KOPT-K1 (cell line): ENCODE data around the gene ZCCHC14.
"Not testable (repeated sequence)": the region's sequence is repeated elsewhere in the genome, so short reads cannot be mapped to it uniquely, and the experiment has no call there.

Experiments used
- H3K27ac ChIP-seq: fragments of 200-600 bp; sonication (generic); 2 replicates; pipeline ENCODE4 v1.5.1; 2016; ENCODE audit warnings: antibody characterized with exemption, mild to moderate bottlenecking, low read depth, low read length; ENCODE audit not compliant: poor library complexity, severe bottlenecking
- H3K36me3 ChIP-seq: fragments of 200-600 bp; sonication (generic); 2 replicates; pipeline ENCODE4 v1.5.1; 2017; ENCODE audit warnings: antibody characterized with exemption, mild to moderate bottlenecking, low read length, moderate library complexity; ENCODE audit not compliant: insufficient read depth
- H3K9me3 ChIP-seq: fragments of 200-600 bp; sonication (generic); 2 replicates; pipeline ENCODE4 v1.5.1; 2017; ENCODE audit warnings: antibody characterized with exemption, low read length, mild to moderate bottlenecking; ENCODE audit not compliant: insufficient read depth, poor library complexity, severe bottlenecking

The ZCCHC14 gene

DNA sequence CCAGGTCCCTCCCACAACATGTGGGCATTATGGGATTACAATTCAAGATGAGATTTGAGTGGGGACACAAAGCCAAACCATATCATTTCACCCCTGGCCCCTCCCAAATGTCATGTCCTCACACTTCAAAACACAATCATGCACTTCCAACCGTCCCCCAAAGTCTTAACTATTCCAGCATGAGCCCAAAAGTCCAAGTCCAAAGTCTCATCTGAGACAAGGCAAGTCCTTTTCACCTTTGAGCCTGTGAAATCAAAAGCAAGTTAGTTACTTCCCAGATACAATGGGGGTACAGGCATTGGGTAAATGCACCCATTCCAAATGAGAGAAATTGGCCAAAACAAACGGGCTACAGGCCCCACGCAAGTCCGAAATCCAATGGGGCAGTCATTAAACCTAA is 17.0 kb upstream of the ZCCHC14 start:
- H3K27ac ChIP-seq, H3K36me3 ChIP-seq, H3K9me3 ChIP-seq: not testable (repeated sequence)

DNA sequence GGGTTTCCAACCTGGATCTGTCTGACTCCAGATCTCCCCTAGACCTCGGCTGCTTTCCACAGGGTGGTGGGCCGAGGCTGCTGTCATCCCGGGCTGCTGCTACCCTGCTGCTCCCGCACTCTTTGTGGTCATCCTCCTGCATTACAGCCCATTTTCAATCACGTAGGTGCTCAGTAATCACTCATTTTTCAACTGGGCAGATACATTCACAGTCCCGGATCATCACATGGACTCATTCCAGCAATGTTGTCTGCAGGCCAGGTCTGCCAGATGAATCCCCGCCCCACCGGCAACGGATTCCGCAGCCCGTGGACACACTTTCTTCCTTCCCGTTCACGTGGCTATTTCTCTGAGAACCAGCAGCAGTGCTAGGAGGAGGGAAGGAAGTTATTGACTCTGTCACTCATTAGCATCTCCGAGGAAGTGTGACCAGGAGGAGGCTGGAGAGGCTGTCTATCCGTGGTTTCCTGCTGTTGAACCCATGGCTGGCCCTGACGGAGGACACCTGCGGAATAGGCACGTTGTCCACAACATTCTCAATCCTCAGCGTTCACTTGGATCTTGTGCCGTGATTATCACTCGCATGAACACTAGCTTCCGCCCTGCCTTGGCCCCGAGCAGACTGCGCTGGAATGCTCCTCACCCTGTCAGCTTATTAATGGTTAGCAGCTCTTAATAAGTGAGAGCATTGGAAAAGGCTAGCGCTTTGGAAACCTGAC is 14.7 kb upstream of the ZCCHC14 start:
- no peak overlapping the region for H3K27ac ChIP-seq
- H3K36me3 ChIP-seq = no peaks in the 10 kb centered on the region
- no peaks in the 10 kb centered on the region for H3K9me3 ChIP-seq

DNA sequence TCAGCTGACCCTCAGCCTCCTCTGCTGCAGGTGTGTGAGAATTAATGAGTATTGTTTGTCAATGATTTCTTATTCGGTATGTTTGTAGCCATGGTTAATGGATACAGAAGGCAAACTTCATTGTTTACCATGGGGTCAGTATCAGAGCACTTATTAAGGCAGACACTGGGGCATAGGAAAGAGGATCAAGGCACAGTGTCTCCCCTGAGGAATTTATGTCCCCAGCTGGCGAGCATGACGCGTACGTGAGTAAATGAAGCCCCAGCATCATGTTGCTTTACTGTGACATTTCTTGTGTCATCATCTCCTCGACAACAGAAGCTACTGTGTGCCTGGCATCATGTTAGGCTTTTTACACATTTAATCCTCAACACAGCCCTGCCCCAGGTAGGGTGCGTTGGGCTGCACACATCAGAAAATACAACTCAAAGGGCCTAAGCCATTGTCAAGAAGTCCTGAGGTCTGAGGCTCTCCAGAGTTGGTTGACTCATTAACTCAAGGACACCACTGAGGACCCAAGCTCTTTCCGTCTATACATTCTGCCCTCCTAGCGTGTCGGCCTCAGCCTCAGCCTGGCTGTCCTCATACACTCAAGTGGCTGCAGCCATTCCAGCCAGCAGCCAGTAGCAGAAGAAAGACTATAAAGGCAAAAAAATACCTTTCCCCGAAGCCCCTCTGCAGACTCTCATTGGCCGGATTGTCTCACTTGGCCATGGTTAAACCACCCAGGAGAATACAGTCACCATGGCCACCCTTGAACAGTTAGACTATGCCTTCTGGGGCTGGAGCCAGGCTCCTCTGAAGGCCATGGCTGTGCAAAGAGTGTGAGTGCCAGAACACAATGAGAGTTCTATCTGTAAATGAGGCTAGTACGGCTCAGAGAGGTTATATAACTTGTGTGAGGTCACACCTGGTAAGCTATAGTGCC is 13.9 kb upstream of the ZCCHC14 start:
- Histone ChIP-seq H3K36me3 (no peaks in the 10 kb centered on the region), H3K9me3 (no peaks in the 10 kb centered on the region), H3K27ac (no peak overlapping the region)

DNA sequence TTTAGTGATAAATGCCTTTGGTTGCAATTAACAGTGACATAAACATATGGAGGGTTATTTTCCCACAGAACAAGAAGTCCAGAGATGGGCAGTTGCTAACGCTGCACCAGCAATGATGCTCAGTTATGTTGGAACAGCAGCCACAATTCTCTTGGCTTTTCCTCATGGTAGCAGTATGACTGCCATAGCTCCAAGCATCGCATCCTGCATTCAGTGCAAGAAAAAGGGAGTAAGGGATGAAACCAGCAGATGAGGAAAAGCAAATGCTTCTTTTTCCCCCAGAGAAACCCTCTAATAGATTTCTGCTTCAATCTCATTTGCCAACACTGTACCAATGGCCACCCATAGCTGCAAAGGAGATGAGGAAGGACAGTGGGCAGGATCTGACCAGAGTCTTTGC is 13.0 kb upstream of the ZCCHC14 start:
- no peaks in the 10 kb centered on the region for H3K36me3 ChIP-seq

DNA sequence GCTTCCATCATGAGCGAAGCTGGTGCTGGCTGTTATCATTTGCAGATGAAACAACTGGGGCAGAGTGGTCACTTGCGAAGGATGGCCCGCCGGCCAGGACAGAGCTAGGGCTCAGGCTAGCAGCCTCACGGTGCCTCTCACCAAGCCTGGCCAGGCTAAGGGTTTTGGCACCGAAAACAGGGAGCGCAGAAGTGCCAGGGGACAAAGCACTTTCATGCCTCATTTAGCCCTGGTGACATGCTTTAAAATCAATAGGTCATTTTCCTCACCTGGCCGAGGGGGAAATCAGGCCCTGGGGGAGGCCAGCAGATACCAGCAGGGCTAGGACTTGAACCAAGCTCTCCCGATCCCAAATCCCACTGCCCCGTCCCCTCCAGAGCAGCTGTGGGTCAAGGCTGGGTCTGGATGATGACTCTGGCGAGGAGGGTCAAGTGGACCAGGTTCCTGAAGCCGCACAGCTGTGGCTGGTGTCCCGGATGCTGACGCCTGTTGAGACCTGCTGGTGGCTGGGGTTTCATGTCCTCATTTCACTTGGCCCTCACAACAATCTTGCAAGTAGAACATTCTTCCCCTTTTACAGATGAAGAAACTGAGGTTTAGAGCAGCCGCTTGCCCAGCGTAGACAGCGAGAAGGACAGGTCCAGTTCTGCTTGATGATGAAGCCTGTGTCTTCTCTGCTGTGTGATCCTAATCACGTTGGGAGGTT is 10.6 kb upstream of the ZCCHC14 start:
- not testable (repeated sequence) for H3K27ac ChIP-seq, H3K9me3 ChIP-seq, H3K36me3 ChIP-seq

More for the DNA sequence above, 13.0 kb upstream of the ZCCHC14 start:
- Histone ChIP-seq H3K9me3 (no peaks in the 10 kb centered on the region), H3K27ac (no peak overlapping the region)

DNA sequence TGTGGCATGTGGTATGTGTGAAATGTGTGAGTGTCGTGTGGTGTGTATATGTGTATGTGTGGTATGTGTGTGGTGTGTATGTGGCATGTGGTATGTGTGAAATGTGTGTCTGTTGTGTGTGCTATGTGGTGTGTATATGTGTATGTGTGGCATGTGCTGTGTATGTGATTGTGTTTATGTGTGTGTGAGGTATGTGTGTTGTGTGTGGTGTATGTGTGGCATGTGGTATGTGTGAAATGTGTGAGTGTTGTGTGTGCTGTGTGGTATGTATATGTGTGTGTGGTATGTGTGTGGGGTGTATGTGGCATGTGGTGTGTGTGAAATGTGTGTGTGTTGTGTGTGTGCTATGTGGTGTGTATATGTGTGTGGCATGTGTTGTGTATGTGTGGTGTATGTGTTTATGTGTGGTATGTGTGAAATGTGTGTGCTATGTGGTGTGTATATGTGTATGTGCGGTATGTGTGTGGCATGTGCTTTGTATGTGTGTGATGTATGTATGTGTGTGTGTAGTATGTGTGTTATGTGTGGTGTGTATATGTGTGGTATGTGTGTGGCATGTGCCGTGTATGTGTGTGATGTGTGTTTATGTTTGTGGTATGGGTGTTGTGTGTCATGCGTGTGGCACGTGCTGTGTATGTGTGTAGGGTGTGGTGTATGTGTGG is 9.6 kb upstream of the ZCCHC14 start:
- Histone ChIP-seq H3K27ac (no peak overlapping the region), H3K9me3 (no peaks in the 10 kb centered on the region), H3K36me3 (no peaks in the 10 kb centered on the region)

DNA sequence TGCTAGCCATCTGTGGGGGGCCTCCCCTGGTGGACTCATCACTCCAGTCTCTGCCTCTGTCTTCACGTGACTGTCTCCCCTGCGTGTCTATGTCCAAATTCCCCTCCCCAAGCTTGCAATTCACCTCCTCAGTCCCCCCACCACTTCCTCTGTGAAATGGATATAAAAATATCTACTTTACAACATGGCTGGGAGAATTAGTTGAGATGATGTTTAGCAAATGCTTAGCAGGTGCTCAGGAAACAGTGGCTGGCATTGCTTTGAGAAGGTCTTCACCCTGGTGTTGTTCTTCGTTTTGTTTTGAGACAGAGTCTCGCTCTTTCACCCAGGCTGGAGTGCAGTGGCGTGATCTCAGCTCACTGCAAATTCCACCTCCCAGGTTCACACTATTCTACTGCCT is 8.3 kb upstream of the ZCCHC14 start:
- Histone ChIP-seq H3K27ac (no peak overlapping the region), H3K9me3 (no peaks in the 10 kb centered on the region), H3K36me3 (no peaks in the 10 kb centered on the region)

DNA sequence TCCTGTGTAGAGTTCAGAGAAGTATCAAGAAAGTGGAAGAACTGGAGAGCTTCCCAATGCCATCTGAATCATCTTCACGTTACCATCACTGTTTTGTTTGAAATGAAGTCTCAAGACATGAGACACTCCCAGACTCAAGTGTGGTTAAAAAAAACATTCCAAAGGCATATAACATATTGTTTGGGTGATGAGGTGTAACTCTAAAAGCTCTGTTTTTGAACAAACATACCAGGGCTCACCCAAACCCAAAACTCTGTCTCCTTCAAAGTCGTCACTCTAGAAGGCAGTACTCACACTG is 6.3 kb upstream of the ZCCHC14 start:
- Histone ChIP-seq H3K9me3 (no peaks in the 10 kb centered on the region), H3K27ac (no peak overlapping the region), H3K36me3 (no peaks in the 10 kb centered on the region)

DNA sequence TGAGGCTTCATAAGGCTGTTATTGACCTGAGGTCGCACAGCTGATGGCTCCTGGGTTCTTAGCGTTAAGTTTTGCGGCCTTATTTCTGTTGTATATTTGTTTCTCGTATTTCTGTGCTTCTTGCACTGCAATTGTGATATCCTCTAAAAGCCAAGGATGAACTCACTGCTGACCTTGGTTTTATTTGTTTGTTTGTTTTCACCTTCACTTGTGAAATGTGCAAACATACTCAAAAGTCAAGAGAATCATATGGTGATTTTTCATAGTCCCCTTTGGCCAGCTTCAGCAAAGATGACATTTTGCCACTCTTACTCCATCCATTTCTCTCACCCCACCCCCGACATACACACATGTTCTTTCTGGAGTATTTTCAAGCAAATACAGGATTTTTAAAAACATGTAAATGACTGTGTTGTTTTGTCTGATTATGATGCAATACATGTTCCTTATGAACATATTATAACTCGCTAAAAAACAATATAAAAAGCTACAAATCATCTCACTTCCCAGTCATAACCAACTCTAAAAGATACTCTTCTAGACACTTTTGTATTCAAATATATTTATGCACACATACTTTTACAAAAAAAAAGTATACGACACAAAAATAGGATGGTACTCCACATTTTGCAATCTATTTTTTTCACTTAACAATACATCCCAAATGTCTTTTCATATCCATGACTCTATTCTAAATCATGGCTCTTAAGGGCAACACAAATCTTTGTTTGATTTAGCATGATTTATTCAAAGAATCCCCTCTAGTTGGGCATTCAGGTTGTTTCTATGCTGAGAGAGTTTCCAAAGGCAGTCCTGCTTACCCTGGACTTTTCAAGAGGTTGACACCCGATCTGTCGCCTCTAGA is 5.7 kb upstream of the ZCCHC14 start:
- Histone ChIP-seq H3K9me3 (no peaks in the 10 kb centered on the region), H3K36me3 (no peaks in the 10 kb centered on the region), H3K27ac (no peak overlapping the region)

DNA sequence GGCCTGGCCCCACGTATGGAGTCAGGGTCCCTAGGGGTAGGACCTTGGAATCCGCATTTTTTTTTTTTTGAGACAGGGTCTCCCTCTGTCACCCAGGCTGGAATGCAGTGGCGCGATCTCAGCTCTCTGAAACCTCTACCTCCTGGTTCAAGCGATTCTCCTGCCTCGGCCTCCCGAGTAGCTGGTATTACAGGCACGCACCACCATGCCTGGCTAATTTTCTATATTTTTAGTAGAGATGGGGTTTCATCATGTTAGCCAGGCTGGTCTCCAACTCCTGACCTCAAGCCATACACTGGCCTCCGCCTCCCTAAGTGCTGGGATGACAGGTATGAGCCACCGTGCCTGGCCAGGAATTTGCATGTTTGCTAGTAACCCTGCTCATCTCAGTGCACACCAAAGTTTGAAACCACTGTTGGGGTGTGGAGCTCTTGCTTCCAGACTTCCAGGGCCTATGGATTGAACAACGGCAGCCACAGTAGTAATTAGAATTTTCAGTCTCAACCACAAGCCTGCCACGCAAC is 5.0 kb upstream of the ZCCHC14 start:
- not testable (repeated sequence) for H3K9me3 ChIP-seq, H3K27ac ChIP-seq, H3K36me3 ChIP-seq

DNA sequence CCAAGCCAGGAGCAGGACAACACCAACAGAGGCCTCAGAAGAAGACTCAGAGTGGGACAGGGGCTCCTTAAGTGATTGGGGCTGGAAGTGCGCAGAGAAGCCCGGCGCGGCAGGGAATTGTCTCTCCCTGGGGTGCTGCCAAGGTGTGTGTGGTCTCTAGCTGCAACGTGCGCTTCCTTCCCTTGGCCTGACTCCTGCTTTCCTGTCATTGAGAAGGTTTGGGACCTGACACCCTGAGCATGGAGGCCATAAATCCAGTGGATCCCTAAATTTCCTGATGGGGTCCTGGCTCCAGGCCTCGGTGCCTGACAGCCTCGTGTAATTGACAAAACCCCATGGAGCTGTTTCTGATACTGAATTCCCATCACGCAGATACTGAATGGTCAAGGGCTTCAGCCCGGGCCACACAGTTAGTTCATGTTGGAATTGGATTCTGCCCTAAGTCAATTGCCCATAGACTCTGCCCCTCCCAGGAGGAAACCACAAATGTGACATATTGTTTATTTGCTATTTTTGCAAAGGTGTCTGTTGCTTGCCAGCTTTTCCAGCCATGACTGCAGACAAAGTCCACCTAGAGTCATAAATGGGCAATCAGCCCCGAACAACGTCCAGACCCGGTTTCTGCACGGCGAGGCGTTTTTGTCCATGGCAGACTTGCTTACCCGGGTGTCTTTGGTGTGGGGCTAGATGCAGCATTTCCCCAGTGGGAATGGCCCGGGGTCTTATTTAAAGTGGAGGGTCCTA is 4.4 kb upstream of the ZCCHC14 start:
- H3K36me3 ChIP-seq, H3K27ac ChIP-seq, H3K9me3 ChIP-seq: not testable (repeated sequence)

DNA sequence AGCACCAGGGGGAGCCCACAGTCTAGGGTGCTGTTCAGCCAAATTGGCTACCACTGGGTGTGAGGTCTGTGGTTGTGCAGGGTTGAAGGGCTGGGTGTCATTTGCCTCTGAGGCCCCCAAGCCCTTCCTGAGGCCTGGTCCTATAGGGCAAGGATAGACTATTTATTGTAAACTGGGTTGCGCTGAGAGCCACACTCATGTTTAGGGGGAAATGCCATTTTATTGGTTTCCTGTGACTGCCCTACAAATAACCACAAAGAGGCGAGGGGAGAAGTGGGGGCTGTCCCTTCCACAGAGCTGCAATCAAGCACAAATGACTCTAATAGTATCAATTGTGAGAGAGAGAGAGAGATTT is 3.6 kb upstream of the ZCCHC14 start:
- no peaks in the 10 kb centered on the region for H3K9me3 ChIP-seq
- H3K36me3 ChIP-seq = no peaks in the 10 kb centered on the region
- no peak overlapping the region for H3K27ac ChIP-seq

DNA sequence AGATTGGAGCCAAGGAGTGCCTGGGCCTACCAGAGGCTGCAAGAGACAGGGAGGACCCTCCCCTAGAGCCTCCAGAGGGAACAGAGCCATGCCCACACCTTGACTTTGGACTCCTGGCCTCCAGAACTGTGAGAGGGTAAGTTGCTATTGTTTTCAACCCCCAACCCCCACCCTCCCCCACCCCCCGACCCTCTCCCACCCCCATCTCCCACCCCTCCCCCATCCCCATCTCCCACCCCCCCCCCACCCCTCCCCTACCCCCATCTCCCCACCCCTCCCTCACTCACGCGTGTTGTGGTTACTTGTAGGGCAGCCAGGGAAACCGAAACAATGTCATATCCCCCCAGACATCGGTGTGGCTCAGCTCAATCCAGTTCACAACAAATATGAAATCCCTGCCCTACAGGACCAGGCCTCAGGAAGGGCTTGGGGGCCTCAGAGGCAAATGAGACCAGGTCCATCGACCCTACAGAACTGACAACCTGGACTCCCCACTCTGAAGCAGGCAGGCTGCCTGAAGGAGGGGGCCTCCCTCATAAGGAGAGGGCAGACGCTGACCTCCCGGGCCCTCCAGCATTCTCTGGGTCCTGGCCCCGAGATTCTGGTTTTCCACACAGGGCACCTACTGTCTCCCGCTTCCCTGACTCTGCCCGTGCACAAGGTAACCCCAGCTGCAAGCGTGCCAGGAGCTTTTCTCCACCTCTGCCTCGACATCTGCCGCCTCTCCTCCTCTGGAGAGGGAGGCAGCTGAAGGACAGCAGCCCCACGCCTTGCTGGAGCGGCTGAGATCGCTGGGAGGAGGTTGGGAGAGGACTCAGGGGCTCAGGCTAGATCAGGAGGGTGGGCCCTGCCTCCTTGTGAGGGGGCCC is 3.0 kb upstream of the ZCCHC14 start:
- no peaks in the 10 kb centered on the region for H3K36me3 ChIP-seq
- H3K27ac ChIP-seq = no peak overlapping the region
- H3K9me3 ChIP-seq = no peaks in the 10 kb centered on the region
